HEK293 (cell line): ENCODE results near the gene RNF166.

ENCODE experiments used
- CTCF ChIA-PET: fragments of 350-600 bp; formaldehyde crosslinking; extraction: SDS; loops from one replicate; lab custom pipeline; 2021; ENCODE audit warnings: antibody characterized with exemption; lab: Yijun Ruan, JAX
- POLR2A ChIA-PET: fragments of 300-600 bp; formaldehyde crosslinking; extraction: SDS; loops from one replicate; lab custom pipeline; 2020; ENCODE audit warnings: antibody characterized with exemption, inconsistent platforms; lab: Yijun Ruan, JAX
- H3K27ac ChIP-seq: fragments of 200-500 bp; sonication (Bioruptor generic); 2 replicates; pipeline ENCODE4 v1.5.1; 2014; ENCODE audit warnings: low read depth, low read length, control low read depth, inconsistent platforms; ENCODE audit errors: extremely low read depth
- H3K36me3 ChIP-seq, 2 experiments: fragments of 200-500 bp in 1 of 2; sonication (Bioruptor generic) in 1 of 2; 1 replicate in 1 of 2; 2 replicates in 1 of 2; pipeline ENCODE4 v1.5.1; 2014 to 2017; ENCODE audit warnings: inconsistent platforms in 2 of 2, low read length in 2 of 2; ENCODE audit not compliant: control insufficient read depth in 2 of 2, insufficient read depth in 1 of 2
- H3K4me1 ChIP-seq: fragments of 200-500 bp; sonication (Bioruptor generic); 2 replicates; pipeline ENCODE4 v1.5.1; 2014; ENCODE audit warnings: mild to moderate bottlenecking, low read length, inconsistent platforms; ENCODE audit not compliant: control insufficient read depth, insufficient read depth
- H3K4me3 ChIP-seq: 2 replicates; pipeline ENCODE4 v1.5.1; 2011; ENCODE audit warnings: low read depth, mild to moderate bottlenecking, control low read depth, low read length, moderate library complexity
- H3K9me3 ChIP-seq: fragments of 200-500 bp; sonication (Bioruptor generic); 2 replicates; pipeline ENCODE4 v1.5.1; 2014; ENCODE audit warnings: low read depth, low read length, inconsistent platforms; ENCODE audit not compliant: control insufficient read depth, insufficient read depth
- ATF2 ChIP-seq: fragments of 450-650 bp; formaldehyde crosslinking; IDR thresholded peaks from 2 replicates; pipeline ENCODE4 v1.5.1; 2016; ENCODE audit warnings: missing biosample characterization, missing genetic modification characterization, low read depth
- BCL11B ChIP-seq: fragments of 450-650 bp; formaldehyde crosslinking; IDR thresholded peaks from 2 replicates; pipeline ENCODE4 v1.5.1; 2016; ENCODE audit warnings: low read depth, missing biosample characterization, missing genetic modification characterization
- GLIS1 ChIP-seq: fragments of 450-650 bp; formaldehyde crosslinking; IDR thresholded peaks from 2 replicates; pipeline ENCODE4 v1.5.1; 2016; ENCODE audit warnings: missing biosample characterization, missing genetic modification characterization
- IKZF3 ChIP-seq: fragments of 450-650 bp; IDR thresholded peaks from 2 replicates; pipeline ENCODE4 v1.5.0; 2018; ENCODE audit warnings: missing biosample characterization, mild to moderate bottlenecking, missing genetic modification characterization, moderate library complexity
- KLF1 ChIP-seq: fragments of 450-650 bp; formaldehyde crosslinking; IDR thresholded peaks from 2 replicates; pipeline ENCODE4 v1.5.1; 2016; ENCODE audit warnings: missing biosample characterization, missing genetic modification characterization
- SALL2 ChIP-seq: fragments of 450-650 bp; formaldehyde crosslinking; IDR thresholded peaks from 2 replicates; pipeline ENCODE4 v1.5.0; 2017; ENCODE audit warnings: missing biosample characterization, mild to moderate bottlenecking, missing genetic modification characterization, borderline replicate concordance
- SETDB1 ChIP-seq: IDR thresholded peaks from one replicate; pipeline ENCODE4 v1.6.1; 2017; ENCODE audit warnings: mild to moderate bottlenecking, low read length, moderate library complexity, mixed read lengths; ENCODE audit not compliant: insufficient read length
- ZBTB1 ChIP-seq: fragments of 450-650 bp; formaldehyde crosslinking; IDR thresholded peaks from 2 replicates; pipeline ENCODE4 v1.5.1; 2016; ENCODE audit warnings: missing biosample characterization, missing genetic modification characterization
- ZFHX2 ChIP-seq: fragments of 450-650 bp; formaldehyde crosslinking; conservative IDR thresholded peaks from 2 replicates; pipeline ENCODE4 v1.5.1; 2016; ENCODE audit warnings: missing biosample characterization, missing genetic modification characterization
- ZNF148 ChIP-seq: fragments of 450-650 bp; formaldehyde crosslinking; IDR thresholded peaks from 2 replicates; pipeline ENCODE4 v1.5.0; 2017; ENCODE audit warnings: missing biosample characterization, missing genetic modification characterization, borderline replicate concordance
- ZNF366 ChIP-seq: fragments of 450-650 bp; formaldehyde crosslinking; conservative IDR thresholded peaks from 2 replicates; pipeline ENCODE4 v1.5.1; 2016; ENCODE audit warnings: missing biosample characterization, missing genetic modification characterization
- ZNF423 ChIP-seq: fragments of 450-650 bp; formaldehyde crosslinking; IDR thresholded peaks from 2 replicates; pipeline ENCODE4 v1.5.1; 2016; ENCODE audit warnings: missing biosample characterization, missing genetic modification characterization
- ZNF555 ChIP-seq: fragments of 450-650 bp; formaldehyde crosslinking; conservative IDR thresholded peaks from 2 replicates; pipeline ENCODE4 v1.5.1; 2017; ENCODE audit warnings: missing biosample characterization, mild to moderate bottlenecking, missing genetic modification characterization, inconsistent platforms
- ZNF623 ChIP-seq: fragments of 450-650 bp; formaldehyde crosslinking; IDR thresholded peaks from 2 replicates; pipeline ENCODE4 v1.5.1; 2016; ENCODE audit warnings: missing biosample characterization, missing genetic modification characterization
- ZNF701 ChIP-seq: fragments of 450-650 bp; formaldehyde crosslinking; IDR thresholded peaks from 2 replicates; pipeline ENCODE4 v1.5.1; 2016; ENCODE audit warnings: missing biosample characterization, missing genetic modification characterization
- ZNF768 ChIP-seq: fragments of 450-650 bp; formaldehyde crosslinking; IDR thresholded peaks from 2 replicates; pipeline ENCODE4 v1.5.1; 2018; ENCODE audit warnings: missing biosample characterization, mild to moderate bottlenecking, missing genetic modification characterization
- ZNF776 ChIP-seq: fragments of 450-650 bp; formaldehyde crosslinking; IDR thresholded peaks from 2 replicates; pipeline ENCODE4 v1.5.0; 2017; ENCODE audit warnings: missing biosample characterization, missing genetic modification characterization, borderline replicate concordance
- TF ChIP-seq, protein P1 (sequence below): fragments of 450-650 bp; formaldehyde crosslinking; IDR thresholded peaks from 2 replicates; pipeline ENCODE4 v1.5.1; 2016; ENCODE audit warnings: missing biosample characterization, missing genetic modification characterization

The RNF166 gene

GRCh38 chr16:88731699-88732098 lies 25.5 kb upstream of the RNF166 start:
- Histone ChIP-seq H3K4me1 (no peaks in the 10 kb centered on the region), H3K36me3 (peaks cover 0 to 64% of the 10 kb centered on the region in 2 experiments; a peak in 1 of 3 replicates), H3K27ac (no peak overlapping the region), H3K4me3 (no peak overlapping the region), H3K9me3 (no peaks in the 10 kb centered on the region)
- CTCF ChIA-PET = no interaction called here
- POLR2A ChIA-PET = no interaction called here
- TF ChIP-seq BCL11B (tag by site-specific recombination) (no peak), GLIS1 (tag by site-specific recombination) (no peak), ZNF555 (tag by site-specific recombination) (no peak), ZBTB1 (tag by site-specific recombination) (no peak), ZNF423 (no peak), ZNF768 (no peak), ZFHX2 (tag by site-specific recombination) (no peak), ZNF776 (no peak), ZNF623 (no peak), IKZF3 (tag by site-specific recombination) (no peak), SALL2 (tag by site-specific recombination) (no peak), ZNF148 (no peak), SETDB1 (no peak)
- TF ChIP-seq, protein P1, sequence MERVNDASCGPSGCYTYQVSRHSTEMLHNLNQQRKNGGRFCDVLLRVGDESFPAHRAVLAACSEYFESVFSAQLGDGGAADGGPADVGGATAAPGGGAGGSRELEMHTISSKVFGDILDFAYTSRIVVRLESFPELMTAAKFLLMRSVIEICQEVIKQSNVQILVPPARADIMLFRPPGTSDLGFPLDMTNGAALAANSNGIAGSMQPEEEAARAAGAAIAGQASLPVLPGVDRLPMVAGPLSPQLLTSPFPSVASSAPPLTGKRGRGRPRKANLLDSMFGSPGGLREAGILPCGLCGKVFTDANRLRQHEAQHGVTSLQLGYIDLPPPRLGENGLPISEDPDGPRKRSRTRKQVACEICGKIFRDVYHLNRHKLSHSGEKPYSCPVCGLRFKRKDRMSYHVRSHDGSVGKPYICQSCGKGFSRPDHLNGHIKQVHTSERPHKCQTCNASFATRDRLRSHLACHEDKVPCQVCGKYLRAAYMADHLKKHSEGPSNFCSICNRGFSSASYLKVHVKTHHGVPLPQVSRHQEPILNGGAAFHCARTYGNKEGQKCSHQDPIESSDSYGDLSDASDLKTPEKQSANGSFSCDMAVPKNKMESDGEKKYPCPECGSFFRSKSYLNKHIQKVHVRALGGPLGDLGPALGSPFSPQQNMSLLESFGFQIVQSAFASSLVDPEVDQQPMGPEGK (tag by site-specific recombination) = no peak

DNA sequence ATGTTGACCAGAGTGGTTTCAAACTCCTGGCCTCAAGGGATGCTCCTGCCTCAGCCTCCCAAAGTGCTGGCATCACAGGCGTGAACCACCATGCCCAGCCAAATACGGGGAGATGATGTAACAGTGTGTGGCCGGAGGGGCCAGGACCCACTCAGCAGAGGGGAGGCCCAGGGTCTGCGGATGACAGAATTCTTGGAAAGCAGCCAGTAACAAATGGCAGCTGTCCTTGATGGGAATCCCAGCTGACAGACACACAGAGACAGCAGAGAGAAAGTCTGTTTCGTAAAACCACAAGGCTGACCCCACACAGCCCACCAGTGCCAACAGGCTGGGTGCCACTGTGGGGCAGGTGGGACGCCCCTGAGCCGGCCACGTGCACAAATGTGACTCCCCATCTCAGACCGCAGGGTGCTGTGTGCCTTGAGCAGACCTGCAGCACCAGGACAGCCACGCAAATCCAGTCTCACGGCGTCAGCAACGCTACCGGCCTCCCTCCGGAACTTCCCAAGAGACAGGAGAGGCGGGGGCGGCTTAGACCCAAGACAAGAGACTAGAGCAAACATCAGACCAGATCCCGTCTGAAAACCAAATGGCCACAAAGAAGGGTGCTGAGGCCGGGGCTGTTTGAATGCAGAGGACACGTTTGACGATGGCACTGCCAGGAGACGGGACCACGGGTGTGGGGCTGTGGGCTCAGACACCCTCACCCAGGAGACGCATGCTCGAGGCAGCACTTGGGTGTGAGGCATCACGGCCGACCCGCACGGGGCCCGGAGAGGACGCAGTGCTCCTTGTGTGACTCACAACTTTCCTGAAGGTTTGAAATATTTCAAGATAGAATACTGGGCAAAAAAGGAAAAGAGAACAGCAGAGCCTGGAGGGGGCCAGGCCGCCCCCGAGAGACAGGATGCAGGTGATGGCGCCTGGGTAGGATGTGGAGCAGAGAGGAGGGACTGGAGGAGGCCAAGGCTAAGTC lies 24.7 kb upstream of the RNF166 start:
- ChIA-PET CTCF (no interaction called here), POLR2A (interaction anchor here (0.7 kb wide), 1 partner anchor 40 kb away, joined by 5 read pairs; no protein-coding TSS in a partner anchor)
- peaks cover 0 to 67% of the 10 kb centered on the region in 2 experiments; a peak in 1 of 3 replicates for H3K36me3 ChIP-seq
- no peaks in the 10 kb centered on the region for H3K4me1 ChIP-seq
- H3K27ac ChIP-seq = no peak overlapping the region
- H3K9me3 ChIP-seq = no peaks in the 10 kb centered on the region
- no peak overlapping the region for H3K4me3 ChIP-seq
- TF ChIP-seq ATF2 (tag by site-specific recombination) (no peak), ZNF366 (tag by site-specific recombination) (no peak), ZNF701 (tag by site-specific recombination) (no peak), KLF1 (tag by site-specific recombination) (peak; percentile 7; the same call in 1 of the 2 replicates)
- TF ChIP-seq, all 188 proteins: peak for 1
